LNCaP clone FGC (cell line): ENCODE results near the gene CACHD1.

Experiments
- DNase-seq: peaks from one replicate; pipeline ENCODE4 v3.0.0-alpha.2; 2011; ENCODE audit warnings: low read depth
- H3K4me3 ChIP-seq: 2 replicates; pipeline ENCODE4 v1.5.1; 2011; ENCODE audit warnings: mild to moderate bottlenecking, low read depth, low read length, control low read depth
- TF ChIP-seq, protein P1 (sequence below): IDR thresholded peaks from 2 replicates; pipeline ENCODE4 v1.5.1; 2012; ENCODE audit warnings: mild to moderate bottlenecking; ENCODE audit not compliant: control insufficient read depth, insufficient read depth; ENCODE audit errors: extremely low read depth

Gene CACHD1

DNA sequence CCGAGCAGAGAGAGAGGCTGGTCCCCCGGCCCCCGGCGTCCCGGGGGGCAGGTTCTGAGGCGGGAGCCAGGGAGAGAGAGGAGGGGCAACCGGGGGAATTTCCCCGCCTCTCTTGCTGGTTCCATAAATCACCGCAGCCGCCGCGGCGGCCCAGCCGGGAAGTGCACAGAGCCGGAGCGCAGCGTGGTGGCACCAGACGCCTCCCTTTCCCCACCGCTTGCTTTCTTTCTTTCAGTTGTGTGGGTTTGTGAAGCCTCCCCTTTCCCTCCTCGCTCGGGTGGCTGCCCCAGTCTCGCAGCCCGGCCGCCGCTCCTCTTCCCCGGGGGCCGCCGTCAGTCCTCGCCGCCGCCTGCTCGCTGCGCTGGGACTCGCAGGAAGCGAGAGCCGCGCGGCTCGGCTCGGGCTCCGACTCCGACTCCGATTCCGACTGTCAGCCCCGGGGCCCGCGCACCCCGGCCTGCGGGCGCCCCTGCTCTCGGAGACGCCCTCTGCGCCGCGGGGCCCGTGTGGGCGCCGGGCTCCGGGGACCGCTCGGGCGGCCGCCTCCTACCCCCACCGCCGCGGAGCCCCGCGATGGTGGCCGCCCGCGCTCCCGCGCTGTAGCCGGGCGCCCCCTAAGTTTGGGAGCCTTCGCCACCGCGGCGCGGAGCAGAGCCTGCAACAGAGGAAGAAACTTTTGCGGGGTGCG is at the start of gene CACHD1:
Gene CACHD1 (plus strand): TSS at position 153 of the 688 bp plus-strand sequence. CDS start 616 bp downstream, outside the sequence.
- peak within 1 kb of the TSS; percentile 51 for H3K4me3 ChIP-seq
- no peak for DNase-seq
- TF ChIP-seq, protein P1, sequence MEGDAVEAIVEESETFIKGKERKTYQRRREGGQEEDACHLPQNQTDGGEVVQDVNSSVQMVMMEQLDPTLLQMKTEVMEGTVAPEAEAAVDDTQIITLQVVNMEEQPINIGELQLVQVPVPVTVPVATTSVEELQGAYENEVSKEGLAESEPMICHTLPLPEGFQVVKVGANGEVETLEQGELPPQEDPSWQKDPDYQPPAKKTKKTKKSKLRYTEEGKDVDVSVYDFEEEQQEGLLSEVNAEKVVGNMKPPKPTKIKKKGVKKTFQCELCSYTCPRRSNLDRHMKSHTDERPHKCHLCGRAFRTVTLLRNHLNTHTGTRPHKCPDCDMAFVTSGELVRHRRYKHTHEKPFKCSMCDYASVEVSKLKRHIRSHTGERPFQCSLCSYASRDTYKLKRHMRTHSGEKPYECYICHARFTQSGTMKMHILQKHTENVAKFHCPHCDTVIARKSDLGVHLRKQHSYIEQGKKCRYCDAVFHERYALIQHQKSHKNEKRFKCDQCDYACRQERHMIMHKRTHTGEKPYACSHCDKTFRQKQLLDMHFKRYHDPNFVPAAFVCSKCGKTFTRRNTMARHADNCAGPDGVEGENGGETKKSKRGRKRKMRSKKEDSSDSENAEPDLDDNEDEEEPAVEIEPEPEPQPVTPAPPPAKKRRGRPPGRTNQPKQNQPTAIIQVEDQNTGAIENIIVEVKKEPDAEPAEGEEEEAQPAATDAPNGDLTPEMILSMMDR, result peak; percentile 36

DNA sequence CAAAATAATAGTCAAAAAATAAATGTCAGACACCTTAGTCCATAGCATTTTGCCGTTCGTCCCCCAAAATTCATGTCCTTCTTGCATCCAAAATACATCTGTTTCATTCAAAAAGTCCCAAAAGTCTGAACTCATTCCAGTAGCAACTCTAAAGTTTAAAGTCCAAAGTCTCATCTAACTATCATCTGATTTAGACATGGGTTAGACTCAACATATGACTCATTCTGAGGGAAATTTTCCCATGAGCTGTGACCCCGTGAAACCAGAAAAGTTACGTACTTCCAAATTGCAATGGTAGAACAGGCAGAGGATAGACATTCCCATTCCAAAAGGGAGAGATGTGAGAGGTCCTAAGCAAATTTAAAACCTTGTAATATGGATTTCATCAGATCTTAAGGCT is 48.6 kb upstream of the CACHD1 start:
- no peak overlapping the region for H3K4me3 ChIP-seq
- no peak for DNase-seq
- TF ChIP-seq, protein P1, result no peak

DNA sequence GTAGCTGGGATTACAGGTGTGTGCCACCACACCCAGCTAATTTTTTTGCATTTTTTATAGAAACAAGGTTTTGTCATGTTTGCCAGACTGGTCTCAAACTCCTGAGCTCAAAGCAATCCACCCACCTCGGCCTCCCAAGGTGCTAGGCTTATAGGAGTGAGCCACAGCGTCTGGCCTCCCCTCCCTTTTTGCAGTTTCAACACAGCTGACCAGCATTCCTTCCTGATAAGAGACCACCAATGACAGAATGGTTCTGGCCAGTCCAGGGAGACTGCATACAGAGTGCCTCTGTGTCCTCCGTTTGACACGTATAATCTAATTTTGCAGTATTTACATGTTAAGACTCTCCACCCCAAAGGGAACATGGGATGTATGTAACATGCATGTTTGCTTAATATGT is 46.4 kb upstream of the CACHD1 start:
- TF ChIP-seq, protein P1, result no peak
- DNase-seq, result no peak
- no peak overlapping the region for H3K4me3 ChIP-seq

DNA sequence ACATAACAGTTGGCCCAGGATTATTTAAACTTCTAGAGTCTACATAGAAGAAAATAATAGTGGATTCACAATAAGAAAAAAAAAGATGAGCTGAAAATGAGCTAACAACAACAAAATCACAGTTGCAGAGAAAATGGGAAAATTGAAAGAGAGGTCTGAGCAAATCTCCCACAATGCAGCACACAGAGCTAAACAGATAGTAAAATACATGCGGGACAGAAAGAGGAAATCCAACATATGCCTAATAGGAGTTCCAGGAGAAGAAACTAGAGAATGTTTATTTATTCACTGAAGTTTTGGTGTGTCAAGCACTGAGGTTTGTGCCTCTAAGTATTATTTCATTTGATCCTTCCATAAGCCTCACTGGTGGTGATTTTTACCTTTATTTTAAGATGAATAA is 45.5 kb upstream of the CACHD1 start:
- no peak overlapping the region for H3K4me3 ChIP-seq
- TF ChIP-seq, protein P1, result no peak
- DNase-seq, result no peak

DNA sequence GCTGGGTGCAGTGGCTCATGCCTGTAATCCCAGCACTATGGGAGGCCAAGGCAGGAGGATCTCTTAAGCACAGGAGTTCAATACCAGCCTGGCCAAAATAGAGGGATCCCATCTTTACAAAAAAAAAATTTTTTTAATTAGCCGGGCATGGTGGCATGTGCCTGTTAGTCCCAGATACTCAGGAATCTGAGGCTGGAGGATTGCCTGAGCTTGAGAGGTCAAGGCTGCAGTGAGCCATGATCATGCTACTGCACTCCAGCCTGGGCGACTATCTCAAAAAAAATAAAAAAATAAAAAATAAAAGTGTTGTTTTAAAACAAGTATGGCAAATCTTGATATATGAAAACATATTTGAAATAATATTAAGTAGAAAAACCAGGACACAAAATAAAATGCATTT is 44.4 kb upstream of the CACHD1 start:
- no peak for DNase-seq
- TF ChIP-seq, protein P1, result no peak
- H3K4me3 ChIP-seq, result no peak overlapping the region

DNA sequence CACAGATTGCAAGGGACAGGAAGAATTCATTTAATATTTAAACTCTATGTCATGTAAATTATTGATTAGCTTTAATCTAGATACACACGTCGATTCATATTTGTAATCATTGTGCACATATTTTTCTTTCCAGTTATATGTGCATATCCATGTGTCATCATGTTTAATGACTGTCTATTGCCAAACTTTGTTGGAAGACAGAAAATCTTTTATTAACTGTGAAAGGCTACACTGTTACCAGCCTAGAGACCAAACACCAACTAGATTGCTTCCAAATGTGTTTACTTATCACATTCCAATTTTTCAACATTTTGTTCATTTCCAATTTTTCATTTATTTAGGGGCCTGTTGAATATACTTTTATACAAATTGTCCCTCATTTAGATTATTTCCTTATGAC is 43.2 kb upstream of the CACHD1 start:
- H3K4me3 ChIP-seq, result no peak overlapping the region
- DNase-seq, result no peak
- TF ChIP-seq, protein P1, result no peak

DNA sequence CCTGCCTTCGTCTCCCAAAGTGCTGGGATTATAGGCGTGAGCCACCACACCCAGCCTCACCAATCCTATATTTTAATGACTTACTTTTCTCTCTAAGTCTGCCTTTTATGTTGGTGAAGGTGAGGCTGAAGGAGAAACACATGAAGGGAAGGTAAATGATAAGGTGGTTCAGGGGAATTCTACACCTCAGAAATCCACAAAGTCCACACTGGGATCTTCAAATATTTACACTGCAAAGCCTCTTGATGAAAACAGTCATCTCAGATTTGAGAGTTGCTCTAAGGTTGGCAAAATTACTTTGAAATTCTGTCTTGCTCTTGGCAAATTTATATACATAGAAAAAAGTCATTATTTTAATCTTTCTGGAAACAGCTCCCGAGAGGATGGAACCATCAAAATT is 42.0 kb upstream of the CACHD1 start:
- no peak for DNase-seq
- TF ChIP-seq, protein P1, result no peak
- no peak overlapping the region for H3K4me3 ChIP-seq
